ENCODE data around the gene NAAA.
"Not testable (repeated sequence)": the region's sequence is repeated elsewhere in the genome, so short reads cannot be mapped to it uniquely, and the experiment has no call there.

NAAA gene

GRCh38 chr4:75919920-75920319 is 20.9 kb downstream of the NAAA start:
- DNase-seq (ENCODE audit: low spot score) = no peak

GRCh38 chr4:75916091-75916661 is 24.6 kb downstream of the NAAA start:
- DNase-seq (ENCODE audit: low spot score) = peak; percentile 37

- DNase-seq (ENCODE audit: low spot score) = no peak
Measured at GRCh38 chr4:75912968-75913367, 27.8 kb downstream of the NAAA start.

GRCh38 chr4:75910831-75911230 is 30.0 kb downstream of the NAAA start:
- DNase-seq (ENCODE audit: low spot score) = not testable (repeated sequence)

- DNase-seq (ENCODE audit: low spot score) = no peak
Measured at GRCh38 chr4:75909405-75909804, 31.4 kb downstream of the NAAA start.

- no peak for DNase-seq (ENCODE audit: low spot score)
Measured at GRCh38 chr4:75908555-75908954, 32.3 kb downstream of the NAAA start.

- DNase-seq (ENCODE audit: low spot score) = no peak
Measured at GRCh38 chr4:75907966-75908365, 32.8 kb downstream of the NAAA start.

GRCh38 chr4:75904076-75904475 is 36.7 kb downstream of the NAAA start:
- DNase-seq (ENCODE audit: low spot score) = no peak

GRCh38 chr4:75902352-75902751 is 38.5 kb downstream of the NAAA start, which contains the start of gene PPEF2:
TSS of gene PPEF2 (minus strand) at chr4:75902452. CDS start at chr4:75896325, 6,127 bp downstream.
- DNase-seq (ENCODE audit: low spot score) = no peak

- no peak for DNase-seq (ENCODE audit: low spot score)
Measured at GRCh38 chr4:75898536-75898935, 42.3 kb downstream of the NAAA start.

GRCh38 chr4:75895744-75896314 is 45.0 kb downstream of the NAAA start:
- peak; percentile 23 for DNase-seq (ENCODE audit: low spot score)

- no peak for DNase-seq (ENCODE audit: low spot score)
Measured at GRCh38 chr4:75892508-75892907, 48.3 kb downstream of the NAAA start.

GRCh38 chr4:75891611-75892010 is 49.2 kb downstream of the NAAA start:
- DNase-seq (ENCODE audit: low spot score) = no peak

- DNase-seq (ENCODE audit: low spot score) = no peak
Measured at GRCh38 chr4:75889537-75890199, 51.1 kb downstream of the NAAA start.

GRCh38 chr4:75886104-75886503 is 54.7 kb downstream of the NAAA start:
- no peak for DNase-seq (ENCODE audit: low spot score)

GRCh38 chr4:75881476-75881875 is 59.3 kb downstream of the NAAA start:
- DNase-seq (ENCODE audit: low spot score) = no peak

- no peak for DNase-seq (ENCODE audit: low spot score)
Measured at GRCh38 chr4:75880278-75880677, 60.5 kb downstream of the NAAA start.

- DNase-seq (ENCODE audit: low spot score) = no peak
Measured at GRCh38 chr4:75878246-75878756, 62.5 kb downstream of the NAAA start.

GRCh38 chr4:75876218-75876617 is 64.6 kb downstream of the NAAA start:
- no peak for DNase-seq (ENCODE audit: low spot score)

- DNase-seq (ENCODE audit: low spot score) = no peak
Measured at GRCh38 chr4:75869100-75869499, 71.7 kb downstream of the NAAA start.

GRCh38 chr4:75867130-75867529 is 73.7 kb downstream of the NAAA start:
- DNase-seq (ENCODE audit: low spot score) = no peak

All from pons (tissue), 1 donor.